NCI-H748 (cell line): Measurements from ENCODE around the gene N4BP2L1.
A peak's percentile ranks its signal among the peaks of the same experiment; 100 is the strongest.

Source experiments
- DNase-seq: peaks from one replicate; lab custom pipeline; 2025; ENCODE audit not compliant: unreplicated experiment; lab: John Stamatoyannopoulos, UW

The N4BP2L1 gene

GRCh38 chr13:32432856-32433255, 4.9 kb upstream of the N4BP2L1 start:
- no peak for DNase-seq

GRCh38 chr13:32431361-32431760, 3.4 kb upstream of the N4BP2L1 start:
- no peak for DNase-seq

- DNase-seq: no peak
Observed at GRCh38 chr13:32430018-32430747, 2.3 kb upstream of the N4BP2L1 start.

GRCh38 chr13:32429433-32429909, 1.5 kb upstream of the N4BP2L1 start:
- no peak for DNase-seq

GRCh38 chr13:32428581-32429432, 877 bp upstream of the N4BP2L1 start:
- DNase-seq: no peak

GRCh38 chr13:32426990-32427851, 709 bp downstream of the N4BP2L1 start:
- peak; percentile 91 for DNase-seq

- DNase-seq: peak; percentile 40
Observed at GRCh38 chr13:32426191-32426989, 1.5 kb downstream of the N4BP2L1 start.

- no peak for DNase-seq
Observed at GRCh38 chr13:32425158-32425557, 2.8 kb downstream of the N4BP2L1 start.

GRCh38 chr13:32423592-32423991, 4.3 kb downstream of the N4BP2L1 start:
- no peak for DNase-seq

GRCh38 chr13:32419862-32420261, 8.1 kb downstream of the N4BP2L1 start:
- DNase-seq: no peak

GRCh38 chr13:32417995-32418394, 9.9 kb downstream of the N4BP2L1 start:
- no peak for DNase-seq

GRCh38 chr13:32415019-32415418, 12.9 kb downstream of the N4BP2L1 start:
- DNase-seq: peak; percentile 73

- DNase-seq: no peak
Observed at GRCh38 chr13:32414580-32414979, 13.3 kb downstream of the N4BP2L1 start.

GRCh38 chr13:32413284-32413683, 14.6 kb downstream of the N4BP2L1 start:
- no peak for DNase-seq

GRCh38 chr13:32409561-32410421, 18.1 kb downstream of the N4BP2L1 start:
- peak; percentile 81 for DNase-seq

- DNase-seq: peak; percentile 97
Observed at GRCh38 chr13:32409001-32409313, 19.0 kb downstream of the N4BP2L1 start.

GRCh38 chr13:32408296-32409000, 19.5 kb downstream of the N4BP2L1 start:
- DNase-seq: no peak

GRCh38 chr13:32407854-32408253, 20.1 kb downstream of the N4BP2L1 start:
- DNase-seq: no peak

- DNase-seq: no peak
Observed at GRCh38 chr13:32403108-32403507, 24.8 kb downstream of the N4BP2L1 start.
